Ovary (tissue), 9 donors: ENCODE data around the gene NT5M. TPM values are rescaled to one million over a fixed set of nuclear protein-coding genes. Genes with fewer than 3 reads are reported as not detected.

Experiments used
- DNase-seq, 5 donors: peaks; one replicate each; pipeline ENCODE4 v3.0.0-alpha.2; 2019 to 2020
- H3K27ac ChIP-seq, 2 donors: fragments of 200-600 bp; one replicate each; pipeline versions ENCODE4 v1.5.1 to v1.8.0; 2019 to 2022
- H3K27me3 ChIP-seq: fragments of 200-600 bp; one replicate; pipeline ENCODE4 v1.8.0; 2022
- H3K36me3 ChIP-seq: fragments of 200-600 bp; sonication (generic); one replicate; pipeline ENCODE4 v1.5.1; 2019
- H3K4me1 ChIP-seq: one replicate; pipeline ENCODE4 v1.8.1; 2013; ENCODE audit warnings: mild to moderate bottlenecking, moderate library complexity; ENCODE audit not compliant: insufficient read depth
- H3K4me3 ChIP-seq: fragments of 200-600 bp; sonication (generic); one replicate; pipeline ENCODE4 v1.5.1; 2017
- H3K9me3 ChIP-seq, 2 donors: fragments of 200-600 bp in 1 of 2; sonication (generic) in 1 of 2; one replicate each; pipeline versions ENCODE4 v1.5.1 to v1.8.1; 2013 to 2019; ENCODE audit warnings: mild to moderate bottlenecking in 1 of 2, moderate library complexity in 1 of 2
- EP300 ChIP-seq: sonication (generic); formaldehyde crosslinking; IDR thresholded peaks from one replicate; pipeline ENCODE4 v1.6.1; 2017; ENCODE audit warnings: antibody characterized with exemption
- POLR2A ChIP-seq: fragments of 450-650 bp; IDR thresholded peaks from one replicate; pipeline ENCODE4 v1.6.1; 2017; ENCODE audit warnings: antibody characterized with exemption, mild to moderate bottlenecking, moderate library complexity
- WGBS, 3 donors: extraction: QIAGEN DNeasy Blood & Tissue Kit in 1 of 3; methylation state at CpG; one replicate each; pipeline versions ENCODE4 v1.1.5 to v1.1.7; 2013 to 2017; 5-methylcytosine and 5-hydroxymethylcytosine counted together
- intact Hi-C, 4 donors: fragments of 100-400 bp; cut with DNase I; formaldehyde crosslinking; loops; one replicate each; pipeline versions ENCODE4 v1.11.0 to v1.15.1; 2022 to 2023
- polyA plus RNA-seq, 2 donors: library from polyadenylated mRNA; stranded (reverse); fragments of 200-250 nt in 1 of 2; fragments of 350-450 nt in 1 of 2; fragmentation: Illumina TruSeq in 1 of 2; extraction: RNeasy Lipid Tissue Mini Kit (QIAGEN cat#74804) in 1 of 2; gene quantifications; one replicate each; pipeline ENCODE4 v1.2.3, GENCODE V29; 2013 to 2014
- total RNA-seq, 7 donors: library from RNA; depleted of rRNA in 2 of 7; stranded (reverse); fragments of >200 nt in 2 of 7; fragmentation: NEBNext Ultra II Directional in 3 of 7; extraction: Animal tissue kit (Norgen Biotek cat#: 25700) in 3 of 7; gene quantifications; one replicate each; pipeline versions ENCODE4 v1.1.0 to v1.2.4, GENCODE V29; 2016 to 2023
- TF ChIP-seq, protein P1 (sequence below), 3 donors: fragments of 450-650 bp in 2 of 3; fragments of 200-600 bp in 1 of 3; IDR thresholded peaks; one replicate each; pipeline versions ENCODE4 v1.5.1 to v1.8.0; 2016 to 2022; ENCODE audit warnings: antibody characterized with exemption in 3 of 3, mild to moderate bottlenecking in 1 of 3
- donor health status: DM: no; HTN: no; CAD: no; lungs with moderate emphysema.
- donor health status: DM: no; HTN: no; CAD: no.
- donor health status: Bipolar disorder and iron deficiency.
- donor health status: DM: yes; HTN: yes; CAD: no.
- donor health status: DM: no; HTN: no; CAD: no.
- donor health status: DM: yes; HTN: yes; CAD: no.

NT5M gene
- total and polyA plus RNA-seq, 9 donors = 0.53 to 6.6 (median 4.9) TPM

DNA sequence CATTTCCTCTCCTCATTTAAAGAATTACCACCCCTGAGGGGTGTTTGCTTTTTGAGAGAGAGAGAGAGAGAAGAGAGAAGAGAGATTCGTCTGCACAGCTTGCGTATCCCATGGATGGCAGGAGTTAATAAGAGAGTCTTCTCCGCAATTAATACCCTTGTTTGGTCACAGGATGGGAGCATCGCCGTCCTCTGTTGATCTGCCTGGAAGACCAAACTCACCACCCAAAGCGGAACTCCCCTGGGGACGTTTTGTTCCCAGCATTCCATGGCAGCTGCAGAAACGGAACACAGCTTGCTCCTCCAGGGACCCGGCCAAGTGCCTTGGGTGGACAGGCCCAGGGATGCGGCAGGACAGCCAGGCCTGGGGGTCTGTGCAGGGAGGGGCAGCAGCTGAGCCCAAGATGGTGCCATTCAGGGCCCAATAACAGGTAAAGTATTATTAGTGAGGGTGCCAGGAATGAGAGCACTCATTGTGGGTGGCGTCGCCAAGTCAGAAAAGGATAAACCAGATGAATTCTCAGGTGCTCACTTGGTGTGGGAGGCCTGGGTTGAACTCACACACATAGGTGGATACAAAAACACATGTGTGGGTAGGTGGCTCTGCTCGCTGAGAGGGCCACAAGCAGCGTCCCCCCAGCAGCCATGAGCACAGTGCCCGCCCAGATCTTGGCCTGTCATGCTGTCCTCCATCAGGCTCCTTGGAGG is 83.1 kb downstream of the NT5M start:
- no peak overlapping the region for H3K4me3 ChIP-seq
- H3K9me3 ChIP-seq = no peaks in the 10 kb centered on the region
- intact Hi-C loops = loop anchor here in 2 of 4 donors (10.0 kb wide), 2 partner anchors 79 to 569 kb away; no protein-coding TSS in a partner anchor
- TF ChIP-seq POLR2A (no peak), EP300 (no peak)
- TF ChIP-seq, protein P1, sequence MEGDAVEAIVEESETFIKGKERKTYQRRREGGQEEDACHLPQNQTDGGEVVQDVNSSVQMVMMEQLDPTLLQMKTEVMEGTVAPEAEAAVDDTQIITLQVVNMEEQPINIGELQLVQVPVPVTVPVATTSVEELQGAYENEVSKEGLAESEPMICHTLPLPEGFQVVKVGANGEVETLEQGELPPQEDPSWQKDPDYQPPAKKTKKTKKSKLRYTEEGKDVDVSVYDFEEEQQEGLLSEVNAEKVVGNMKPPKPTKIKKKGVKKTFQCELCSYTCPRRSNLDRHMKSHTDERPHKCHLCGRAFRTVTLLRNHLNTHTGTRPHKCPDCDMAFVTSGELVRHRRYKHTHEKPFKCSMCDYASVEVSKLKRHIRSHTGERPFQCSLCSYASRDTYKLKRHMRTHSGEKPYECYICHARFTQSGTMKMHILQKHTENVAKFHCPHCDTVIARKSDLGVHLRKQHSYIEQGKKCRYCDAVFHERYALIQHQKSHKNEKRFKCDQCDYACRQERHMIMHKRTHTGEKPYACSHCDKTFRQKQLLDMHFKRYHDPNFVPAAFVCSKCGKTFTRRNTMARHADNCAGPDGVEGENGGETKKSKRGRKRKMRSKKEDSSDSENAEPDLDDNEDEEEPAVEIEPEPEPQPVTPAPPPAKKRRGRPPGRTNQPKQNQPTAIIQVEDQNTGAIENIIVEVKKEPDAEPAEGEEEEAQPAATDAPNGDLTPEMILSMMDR (IDR thresholded peaks at IDR 0.05) = no peak
- H3K4me1 ChIP-seq = no peaks in the 10 kb centered on the region
- DNase-seq = no peak
- WGBS, 3 donors = 75 to 76% (median 75%) methylated on average over 15 of the region's 15 CpGs
- H3K36me3 ChIP-seq = no peaks in the 10 kb centered on the region
- no peaks in the 10 kb centered on the region for H3K27me3 ChIP-seq
- H3K27ac ChIP-seq = no peak overlapping the region

DNA sequence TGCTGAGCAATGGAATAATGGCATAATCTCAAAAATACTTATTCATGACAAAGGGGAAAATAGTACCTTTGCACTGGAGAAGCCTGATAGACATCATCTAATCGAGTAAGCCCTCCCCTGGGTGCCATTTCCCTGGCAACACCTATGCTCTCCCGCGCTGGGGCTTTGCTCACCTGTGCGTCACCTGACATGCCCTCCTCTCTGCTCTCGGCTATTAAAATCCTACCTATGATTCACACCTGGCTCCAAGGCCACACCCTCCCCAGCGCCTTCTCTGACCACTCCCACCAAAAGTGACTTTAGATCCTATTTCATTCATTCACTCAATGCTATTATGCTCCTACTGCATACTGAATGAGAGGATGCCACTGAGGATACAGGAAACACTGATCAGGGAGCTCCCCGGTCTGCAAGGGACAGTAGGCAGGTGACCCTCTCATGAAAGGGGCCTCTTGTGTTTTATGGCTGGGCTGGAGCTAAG is 83.9 kb downstream of the NT5M start:
- 86 to 91% (median 88%) methylated on average over 7 of the region's 7 CpGs for WGBS, 3 donors
- no peaks in the 10 kb centered on the region for H3K27me3 ChIP-seq
- no peaks in the 10 kb centered on the region for H3K9me3 ChIP-seq
- H3K4me3 ChIP-seq = no peak overlapping the region
- TF ChIP-seq POLR2A = no peak
- TF ChIP-seq EP300 = no peak
- TF ChIP-seq, protein P1 (IDR thresholded peaks at IDR 0.05) = no peak
- intact Hi-C loops = loop anchor here in 2 of 4 donors (10.0 kb wide), 2 partner anchors 78 to 568 kb away; no protein-coding TSS in a partner anchor
- H3K36me3 ChIP-seq = no peaks in the 10 kb centered on the region
- H3K27ac ChIP-seq = no peak overlapping the region
- H3K4me1 ChIP-seq = no peaks in the 10 kb centered on the region
- no peak for DNase-seq

DNA sequence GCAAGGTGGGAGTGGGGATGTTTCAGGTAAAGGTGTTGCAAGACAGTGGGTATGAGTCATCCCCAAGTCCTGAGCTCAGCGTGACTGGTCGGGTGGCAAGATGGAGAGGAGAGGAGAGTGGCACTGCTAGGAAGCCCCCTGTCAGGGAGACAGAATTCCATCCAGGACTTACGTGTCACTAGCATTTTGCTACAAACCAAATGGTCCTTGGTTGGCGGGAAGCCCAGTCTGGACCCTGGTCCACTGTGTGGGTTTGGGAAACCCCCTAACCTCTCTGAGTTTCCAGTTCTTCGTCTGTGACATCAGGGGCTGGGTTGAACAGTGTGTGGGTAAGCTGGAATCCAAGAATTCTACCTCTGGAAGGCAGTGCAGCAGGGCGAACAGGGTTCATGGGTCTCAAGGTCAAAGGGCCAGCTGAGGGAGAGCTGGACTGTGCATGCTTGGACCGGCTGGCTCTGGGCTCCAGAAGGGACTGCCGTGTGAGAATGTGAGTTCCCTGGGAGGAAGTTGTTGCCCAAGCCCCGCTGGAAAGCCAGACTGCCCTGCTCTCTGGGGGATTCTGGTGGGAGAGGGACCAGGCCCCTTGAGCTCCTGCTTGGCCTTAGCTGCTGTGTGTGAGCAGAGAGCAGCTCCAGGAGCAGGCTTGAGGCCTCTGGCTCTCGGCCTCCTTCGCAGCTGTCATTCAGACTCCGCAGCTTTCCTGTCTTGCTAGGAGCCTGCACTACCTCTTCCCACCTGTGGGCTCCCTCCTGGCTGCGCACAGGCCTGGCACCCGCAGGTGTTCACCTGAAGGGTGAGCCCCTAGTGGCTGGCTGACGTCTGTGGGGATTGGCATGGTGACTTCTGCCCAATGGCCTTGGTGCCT is 84.6 kb downstream of the NT5M start:
- Histone ChIP-seq H3K27me3 (no peaks in the 10 kb centered on the region), H3K27ac (no peak overlapping the region), H3K9me3 (no peaks in the 10 kb centered on the region), H3K4me3 (no peak overlapping the region), H3K4me1 (no peaks in the 10 kb centered on the region), H3K36me3 (no peaks in the 10 kb centered on the region)
- intact Hi-C loops = loop anchor here in 2 of 4 donors (10.0 kb wide), 2 partner anchors 77 to 567 kb away; no protein-coding TSS in a partner anchor
- no peak for TF ChIP-seq EP300
- no peak for TF ChIP-seq POLR2A
- TF ChIP-seq, protein P1 (IDR thresholded peaks at IDR 0.05) = no peak
- 56 to 64% (median 59%) methylated on average over 15 of the region's 15 CpGs for WGBS, 3 donors
- no peak for DNase-seq

DNA sequence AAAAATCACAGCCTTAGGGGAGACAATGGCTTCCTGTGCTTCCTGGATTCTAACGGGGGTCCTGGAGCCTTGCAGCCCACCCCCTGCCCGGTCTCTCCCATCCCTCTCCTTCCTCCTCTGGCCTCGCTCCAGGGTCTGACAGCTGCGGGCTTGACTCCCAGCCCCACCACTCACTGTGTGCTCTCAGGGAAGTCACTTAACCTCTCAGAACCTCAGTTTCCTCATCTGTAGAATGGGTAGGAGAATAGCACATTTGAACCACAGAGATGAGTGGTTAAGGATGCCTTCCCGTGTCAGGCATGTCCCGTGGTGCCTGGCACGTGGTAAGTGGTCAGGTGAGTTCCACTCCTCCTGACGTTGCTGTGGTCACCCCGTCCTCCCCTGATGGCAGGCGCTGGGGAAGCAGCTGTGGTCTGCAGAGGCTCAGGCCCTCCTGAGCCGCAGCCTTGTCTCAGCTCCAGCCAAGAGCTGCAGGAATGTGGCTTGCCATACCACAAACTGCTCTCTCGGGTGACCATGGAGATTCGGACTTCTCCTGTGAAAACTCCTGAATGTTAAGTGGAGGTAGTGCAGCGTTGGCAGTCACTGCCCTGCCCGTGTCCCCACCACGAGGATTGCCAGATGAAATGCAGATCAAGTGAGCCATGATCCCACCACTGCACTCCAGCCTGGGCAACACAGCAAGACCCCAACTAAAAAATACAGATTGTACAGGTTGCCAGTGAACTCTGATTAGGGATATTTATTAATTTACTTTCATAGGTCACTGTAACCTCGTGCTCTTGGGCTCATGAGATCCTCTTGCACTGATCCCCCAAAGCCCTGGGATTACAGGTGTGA is 85.7 kb downstream of the NT5M start:
- intact Hi-C loops = loop anchor here in 2 of 4 donors (10.0 kb wide), 2 partner anchors 76 to 566 kb away; no protein-coding TSS in a partner anchor
- Histone ChIP-seq H3K9me3 (no peaks in the 10 kb centered on the region), H3K27me3 (no peaks in the 10 kb centered on the region), H3K36me3 (no peaks in the 10 kb centered on the region), H3K4me3 (no peak overlapping the region), H3K4me1 (no peaks in the 10 kb centered on the region), H3K27ac (no peak overlapping the region)
- TF ChIP-seq, protein P1 (IDR thresholded peaks at IDR 0.05) = no peak
- TF ChIP-seq POLR2A = no peak
- no peak for TF ChIP-seq EP300
- DNase-seq = no peak
- WGBS, 3 donors = 67 to 70% (median 67%) methylated on average over 17 of the region's 17 CpGs
